K562 (cell line): ENCODE results near the gene C19orf47. TPM values are rescaled to one million over a fixed set of nuclear protein-coding genes. Genes with fewer than 3 reads are reported as not detected.

Experiments
- ATAC-seq: fragments of 200-7000 bp; cut with Tn5 transposase; 3 replicates; pipeline ENCODE4 v1.9.1; 2020; ENCODE audit warnings: moderate library complexity
- BruUV-seq: library from RNA; stranded (reverse); fragments of 400-500 nt; replicated peaks from 2 replicates; lab custom pipeline; 2021; lab: Mats Ljungman, UMichigan
- CTCF ChIA-PET: fragments of 300-600 bp; formaldehyde crosslinking; extraction: SDS; loops from one replicate; lab custom pipeline; 2021; ENCODE audit warnings: low intra/inter-chr PET ratio; lab: Yijun Ruan, JAX
- POLR2A ChIA-PET: fragments of 300-600, 350-650 bp; sonication (Branson Sonifier 250); formaldehyde crosslinking; extraction: SDS; loops from one replicate; lab custom pipeline; 2021; ENCODE audit warnings: antibody characterized with exemption, inconsistent platforms; lab: Yijun Ruan, JAX
- DNase-seq, 4 experiments: peaks; one replicate each; pipeline versions ENCODE4 v3.0.0 to v3.0.0-alpha.2; 2011 to 2018; ENCODE audit warnings: low spot score in 3 of 4, mixed read lengths in 3 of 4; ENCODE audit errors: extremely low read depth in 1 of 4
- FAIRE-seq: peaks from 2 replicates; lab custom pipeline; 2011; peaks lifted over from hg19 to GRCh38; lab: Jason Lieb, UNC
- H2AFZ ChIP-seq: 2 replicates; pipeline ENCODE4 v1.6.0; 2011; ENCODE audit warnings: low read depth, low read length, control low read depth, inconsistent platforms
- H3K27ac ChIP-seq: fragments of 200-600 bp; 3 replicates; pipeline ENCODE4 v1.8.0; 2011; ENCODE audit warnings: low read depth, mild to moderate bottlenecking, control low read depth, inconsistent platforms, low read length, moderate library complexity, mixed read lengths; ENCODE audit errors: extremely low read depth
- H3K27me3 ChIP-seq, 2 experiments: fragments of 300-600 bp in 1 of 2; 2 replicates in 1 of 2; 3 replicates in 1 of 2; pipeline versions ENCODE4 v1.6.0 to v1.8.0; 2011; ENCODE audit warnings: inconsistent platforms in 2 of 2, low read length in 2 of 2, mild to moderate bottlenecking in 1 of 2, mixed read lengths in 1 of 2, moderate library complexity in 1 of 2; ENCODE audit not compliant: control insufficient read depth in 2 of 2, insufficient read depth in 2 of 2
- H3K36me3 ChIP-seq: fragments of 300-600 bp; 3 replicates; pipeline ENCODE4 v1.8.0; 2011; ENCODE audit warnings: mild to moderate bottlenecking, low read length, inconsistent platforms; ENCODE audit not compliant: control insufficient read depth, insufficient read depth
- H3K4me1 ChIP-seq, 2 experiments: fragments of 200-600 bp in 1 of 2; replicated peaks in 1 of 2; 2 replicates in 1 of 2; 3 replicates in 1 of 2; pipeline versions ENCODE4 v1.5.1 to v1.8.0; 2011; ENCODE audit warnings: inconsistent platforms in 2 of 2, low read length in 2 of 2, mild to moderate bottlenecking in 1 of 2, mixed read lengths in 1 of 2, moderate library complexity in 1 of 2; ENCODE audit not compliant: control insufficient read depth in 2 of 2, insufficient read depth in 2 of 2
- H3K4me2 ChIP-seq: 2 replicates; pipeline ENCODE4 v1.6.1; 2011; ENCODE audit warnings: low read length, control low read depth, inconsistent platforms, mixed read lengths; ENCODE audit not compliant: insufficient read depth
- H3K4me3 ChIP-seq: fragments of 200-600 bp; sonication (generic), shearing (Covaris generic); 2 replicates; pipeline ENCODE4 v1.5.1; 2016; ENCODE audit warnings: control low read depth, inconsistent platforms
- H3K79me2 ChIP-seq: fragments of 200-600 bp; 3 replicates; pipeline ENCODE4 v1.8.0; 2011; ENCODE audit warnings: low read length, inconsistent platforms; ENCODE audit not compliant: control insufficient read depth, insufficient read depth
- H3K9ac ChIP-seq, 2 experiments: 2 replicates each; pipeline versions ENCODE4 v1.6.0 to v1.6.1; 2011; ENCODE audit warnings: low read depth in 2 of 2, low read length in 2 of 2, control low read depth in 1 of 2, inconsistent platforms in 1 of 2, mild to moderate bottlenecking in 1 of 2, mixed read lengths in 1 of 2; ENCODE audit not compliant: insufficient read depth in 1 of 2
- H3K9me1 ChIP-seq: one replicate; pipeline ENCODE4 v1.6.0; 2011; ENCODE audit warnings: inconsistent platforms, mild to moderate bottlenecking, low read length, moderate library complexity; ENCODE audit not compliant: control insufficient read depth, insufficient read depth
- H3K9me3 ChIP-seq: replicated peaks from 2 replicates; pipeline ENCODE4 v1.5.1; 2011; ENCODE audit warnings: low read depth, low read length, inconsistent platforms; ENCODE audit not compliant: control insufficient read depth, insufficient read depth
- H4K20me1 ChIP-seq: replicated peaks from 2 replicates; pipeline ENCODE4 v1.6.1; 2011; ENCODE audit warnings: low read length, inconsistent platforms, mixed read lengths; ENCODE audit not compliant: control insufficient read depth, insufficient read depth
- ARID3B ChIP-seq: fragments of 250-450 bp; sonication (Bioruptor Pico); IDR thresholded peaks from 2 replicates; pipeline ENCODE4 v1.4.0; 2020; ENCODE audit warnings: borderline replicate concordance
- CREB3L1 ChIP-seq: fragments of 450-650 bp; IDR thresholded peaks from 2 replicates; pipeline ENCODE4 v1.6.1; 2014; ENCODE audit warnings: low read depth, mild to moderate bottlenecking, moderate library complexity, borderline replicate concordance
- EWSR1 ChIP-seq: fragments of 450-650 bp; IDR thresholded peaks from 2 replicates; pipeline ENCODE4 v1.6.1; 2018; ENCODE audit warnings: borderline replicate concordance, mild to moderate bottlenecking, low read depth, moderate library complexity; ENCODE audit not compliant: partially characterized antibody
- JUND ChIP-seq, 2 experiments: IDR thresholded peaks; 2 replicates in 1 of 2; 3 replicates in 1 of 2; pipeline ENCODE4 v1.6.1; 2011; ENCODE audit warnings: borderline replicate concordance in 2 of 2, low read depth in 2 of 2, low read length in 2 of 2, improper control_type of control experiment in 1 of 2, missing biosample characterization in 1 of 2, missing genetic modification characterization in 1 of 2, missing genetic modification reagents in 1 of 2
- MTA2 ChIP-seq: fragments of 450-650 bp; IDR thresholded peaks from 2 replicates; pipeline ENCODE4 v1.6.1; 2016; ENCODE audit warnings: low read depth
- ZNF764 ChIP-seq: fragments of 250-450 bp; sonication (Bioruptor Pico); IDR thresholded peaks from 2 replicates; pipeline ENCODE4 v1.4.0; 2020; ENCODE audit warnings: low read depth, mild to moderate bottlenecking, moderate library complexity
- WGBS: fragments of 100-300 bp; shearing (Covaris generic); methylation state at CpG from one replicate; pipeline ENCODE4 v1.1.6; 2016; ENCODE audit warnings: low coverage, mixed read lengths; ENCODE audit not compliant: insufficient coverage; ENCODE audit errors: missing lambda C conversion rate; 5-methylcytosine and 5-hydroxymethylcytosine counted together
- in situ Hi-C: fragments of 300-500 bp; cut with MboI; formaldehyde crosslinking; loops from 4 replicates; pipeline ENCODE4 v1.15.0; 2018; ENCODE audit warnings: inconsistent platforms, mixed read lengths
- intact Hi-C: fragments of 100-400 bp; cut with micrococcal nuclease; formaldehyde crosslinking; loops from 2 replicates; pipeline ENCODE4 v1.14.2; 2022
- polyA plus RNA-seq, 8 experiments: library from polyadenylated mRNA; depleted of rRNA in 4 of 8; stranded (reverse) in 5 of 8; unstranded in 3 of 8; fragments of >200 nt; fragmentation: Nextera tagmentation in 2 of 8; fragmentation: Illumina TruSeq in 1 of 8; extraction: Ambion mirVana in 2 of 8; extraction: Trizol in 1 of 8; gene quantifications; 2 replicates each; pipeline versions ENCODE4 v1.2.1 to v1.2.3, GENCODE V29; 2011 to 2014; ENCODE audit warnings: inconsistent platforms in 1 of 8, missing spikeins in 1 of 8
- total RNA-seq, 7 experiments: library from RNA; depleted of rRNA in 6 of 7; stranded (reverse); fragments of >200 nt in 6 of 7; fragmentation: Illumina TruSeq in 2 of 7; extraction: Trizol in 2 of 7; gene quantifications; 2 replicates each; pipeline versions ENCODE4 v1.2.1 to v1.2.3, GENCODE V29; 2011 to 2021; ENCODE audit warnings: low replicate concordance in 1 of 7

C19orf47 gene
- total and polyA plus RNA-seq, 9 of the 15 experiments (the other 6 are each of a cell fraction or from before 2014, with no cell fraction given) = 0.08 to 26.1 (median 14.7) TPM

- TF ChIP-seq ZNF764 (CRISPR knock-in tag) (no peak), EWSR1 (no peak), JUND (IDR thresholded peaks at IDR 0.05; ENCODE audit: borderline replicate concordance, low read depth, low read length) (no peak), JUND (tag; IDR thresholded peaks at IDR 0.05; ENCODE audit: borderline replicate concordance, low read depth, low read length) (no peak), MTA2 (no peak), CREB3L1 (no peak), ARID3B (no peak)
- in situ Hi-C loops (no loop called here), intact Hi-C loops (no loop called here)
- H3K4me3 ChIP-seq = no peak overlapping the region
- H2AFZ ChIP-seq = no peak overlapping the region
- ChIA-PET CTCF (no interaction called here), POLR2A (no interaction called here)
- no peaks in the 10 kb centered on the region for H3K27me3 ChIP-seq
- no peak for DNase-seq
- peaks cover 0 to 9% of the 10 kb centered on the region in 2 experiments; a peak in 2 of 5 replicates for H3K4me1 ChIP-seq
- peaks cover 78% of the 10 kb centered on the region for H3K36me3 ChIP-seq
- H3K9me1 ChIP-seq = peaks cover 2% of the 10 kb centered on the region
- no peak overlapping the region for H3K9ac ChIP-seq
- 89% methylated on average over 6 of the region's 6 CpGs for WGBS
- no TSS peak for BruUV-seq
- H3K79me2 ChIP-seq = peaks cover 5% of the 10 kb centered on the region
- no peak for FAIRE-seq
- no peak overlapping the region for H3K27ac ChIP-seq
- no peak for ATAC-seq
- no peak overlapping the region for H3K4me2 ChIP-seq
- no peaks in the 10 kb centered on the region for H3K9me3 ChIP-seq
- H4K20me1 ChIP-seq = no peaks in the 10 kb centered on the region; the same call in 1 of the 2 replicates
These were observed 15.5 kb downstream of the C19orf47 start for GRCh38 chr19:40332669-40333068.
